Measurements from ENCODE around the gene WDFY3.

- TF ChIP-seq CTCF (IDR thresholded peaks at IDR 0.05) (no peak), EZH2 (IDR thresholded peaks at IDR 0.05) (no peak), EZH2phosphoT487 (IDR thresholded peaks at IDR 0.05) (no peak)
Measured at GRCh38 chr4:84855774-84856173, 110.7 kb downstream of the WDFY3 start.
